ENCODE measurements around the gene ACBD3.

Gene ACBD3

GRCh38 chr1:226201029-226201593 lies 14.6 kb upstream of the ACBD3 start:
- DNase-seq, result no peak

GRCh38 chr1:226199971-226200370 lies 13.4 kb upstream of the ACBD3 start:
- DNase-seq, result no peak

GRCh38 chr1:226195144-226195543 lies 8.6 kb upstream of the ACBD3 start:
- DNase-seq, result no peak

- DNase-seq, result no peak
These were observed 839 bp upstream of the ACBD3 start for GRCh38 chr1:226187380-226187779.

GRCh38 chr1:226187019-226187322 lies 430 bp upstream of the ACBD3 start:
- no peak for DNase-seq

GRCh38 chr1:226185141-226186036 lies 1.2 kb downstream of the ACBD3 start:
- DNase-seq, result no peak

- no peak for DNase-seq
These were observed 4.4 kb downstream of the ACBD3 start for GRCh38 chr1:226181996-226182714.

- no peak for DNase-seq
These were observed 9.7 kb downstream of the ACBD3 start for GRCh38 chr1:226176870-226177269.

GRCh38 chr1:226172589-226172988 lies 14.0 kb downstream of the ACBD3 start:
- no peak for DNase-seq

GRCh38 chr1:226166341-226166740 lies 20.2 kb downstream of the ACBD3 start:
- DNase-seq, result no peak

GRCh38 chr1:226164154-226164553 lies 22.4 kb downstream of the ACBD3 start:
- no peak for DNase-seq

GRCh38 chr1:226162898-226163297 lies 23.6 kb downstream of the ACBD3 start:
- DNase-seq, result no peak

- DNase-seq, result no peak
These were observed 27.6 kb downstream of the ACBD3 start for GRCh38 chr1:226158983-226159382.

GRCh38 chr1:226158457-226158856 lies 28.1 kb downstream of the ACBD3 start:
- DNase-seq, result no peak

- no peak for DNase-seq
These were observed 28.7 kb downstream of the ACBD3 start for GRCh38 chr1:226157761-226158316.

- DNase-seq, result no peak
These were observed 31.9 kb downstream of the ACBD3 start for GRCh38 chr1:226154593-226154992.

GRCh38 chr1:226149806-226150205 lies 36.7 kb downstream of the ACBD3 start:
- DNase-seq, result no peak

- no peak for DNase-seq
These were observed 38.4 kb downstream of the ACBD3 start for GRCh38 chr1:226148121-226148648.

- no peak for DNase-seq
These were observed 42.5 kb downstream of the ACBD3 start for GRCh38 chr1:226144045-226144444.

- DNase-seq, result no peak
These were observed 50.8 kb downstream of the ACBD3 start for GRCh38 chr1:226135709-226136108.

GRCh38 chr1:226135059-226135651 lies 51.4 kb downstream of the ACBD3 start:
- DNase-seq, result no peak

GRCh38 chr1:226134170-226135058 lies 52.1 kb downstream of the ACBD3 start:
- DNase-seq, result no peak
